Middle frontal gyrus (tissue), 1 donor: ENCODE results near the gene NKD1.

Experiments used
- DNase-seq: peaks from one replicate; pipeline ENCODE4 v3.0.0-alpha.2; 2015; ENCODE audit warnings: low spot score; ENCODE audit errors: extremely low spot score

Gene NKD1

GRCh38 chr16:50557046-50557445 is 8.8 kb downstream of the NKD1 start:
- no peak for DNase-seq

GRCh38 chr16:50558913-50559312 is 10.7 kb downstream of the NKD1 start:
- DNase-seq: no peak

GRCh38 chr16:50559342-50559741 is 11.1 kb downstream of the NKD1 start:
- no peak for DNase-seq

GRCh38 chr16:50559804-50560514 is 11.8 kb downstream of the NKD1 start:
- no peak for DNase-seq

- no peak for DNase-seq
Observed at GRCh38 chr16:50560903-50561863, 13.0 kb downstream of the NKD1 start.

GRCh38 chr16:50562657-50563056 is 14.5 kb downstream of the NKD1 start:
- no peak for DNase-seq

- no peak for DNase-seq
Observed at GRCh38 chr16:50563989-50564388, 15.8 kb downstream of the NKD1 start.

GRCh38 chr16:50565428-50565827 is 17.2 kb downstream of the NKD1 start:
- no peak for DNase-seq

- DNase-seq: no peak
Observed at GRCh38 chr16:50566014-50566962, 18.1 kb downstream of the NKD1 start.

GRCh38 chr16:50567651-50568050 is 19.5 kb downstream of the NKD1 start:
- no peak for DNase-seq

- DNase-seq: no peak
Observed at GRCh38 chr16:50568187-50568815, 20.1 kb downstream of the NKD1 start.

- no peak for DNase-seq
Observed at GRCh38 chr16:50570354-50570753, 22.2 kb downstream of the NKD1 start.

GRCh38 chr16:50570808-50571598 is 22.8 kb downstream of the NKD1 start:
- DNase-seq: no peak

GRCh38 chr16:50571786-50572185 is 23.6 kb downstream of the NKD1 start:
- no peak for DNase-seq

GRCh38 chr16:50572700-50573099 is 24.5 kb downstream of the NKD1 start:
- DNase-seq: no peak

GRCh38 chr16:50573279-50573678 is 25.1 kb downstream of the NKD1 start:
- DNase-seq: no peak

GRCh38 chr16:50573947-50574744 is 25.9 kb downstream of the NKD1 start:
- DNase-seq: no peak

GRCh38 chr16:50574745-50575136 is 26.5 kb downstream of the NKD1 start:
- DNase-seq: no peak

- no peak for DNase-seq
Observed at GRCh38 chr16:50575743-50576142, 27.5 kb downstream of the NKD1 start.
